ENCODE data around the gene WDR88. TPM values are rescaled to one million over a fixed set of nuclear protein-coding genes. Genes with fewer than 3 reads are reported as not detected.

The WDR88 gene
- total and polyA plus RNA-seq, 4 donors, result 0.08 TPM; not detected in 2

GRCh38 chr19:33093420-33094210 lies 38.3 kb upstream of the WDR88 start:
- no peak for DNase-seq (ENCODE audit: low spot score)
- 95% methylated on average over 11 of the region's 11 CpGs for WGBS
- H3K27ac ChIP-seq (ENCODE audit: low read depth in 1 of 2, low read length in 2 of 2), result no peak overlapping the region

GRCh38 chr19:33094436-33095067 lies 37.4 kb upstream of the WDR88 start:
- no peaks in the 10 kb centered on the region for H3K4me1 ChIP-seq (ENCODE audit: control insufficient read depth in 4 of 4, insufficient read depth in 4 of 4, low read length in 3 of 4)
- peaks cover 10 to 66% (median 41%) of the 10 kb centered on the region in 4 donors for H3K36me3 ChIP-seq (ENCODE audit: control insufficient read depth in 4 of 4, insufficient read depth in 3 of 4, low read depth in 1 of 4, low read length in 3 of 4)
- TF ChIP-seq, protein P1, sequence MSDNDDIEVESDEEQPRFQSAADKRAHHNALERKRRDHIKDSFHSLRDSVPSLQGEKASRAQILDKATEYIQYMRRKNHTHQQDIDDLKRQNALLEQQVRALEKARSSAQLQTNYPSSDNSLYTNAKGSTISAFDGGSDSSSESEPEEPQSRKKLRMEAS (IDR thresholded peaks at IDR 0.05), result no peak
- no peak for TF ChIP-seq RAD21 (IDR thresholded peaks at IDR 0.05)
- TF ChIP-seq JUND (IDR thresholded peaks at IDR 0.05), result no peak
- no peak for TF ChIP-seq ZBTB33 (IDR thresholded peaks at IDR 0.05)
- no peak for TF ChIP-seq FOXA1 (IDR thresholded peaks at IDR 0.05)
- TF ChIP-seq GABPA (IDR thresholded peaks at IDR 0.05 in 1 of 2, conservative IDR thresholded peaks at IDR 0.05 in 1 of 2), result no peak
- no peak for TF ChIP-seq HNF4A (conservative IDR thresholded peaks at IDR 0.05)
- TF ChIP-seq FOXA2 (IDR thresholded peaks at IDR 0.05), result no peak
- TF ChIP-seq SP1 (IDR thresholded peaks at IDR 0.05), result no peak
- no peak for TF ChIP-seq YY1 (IDR thresholded peaks at IDR 0.05)
- no peak for TF ChIP-seq EGR1 (IDR thresholded peaks at IDR 0.05; ENCODE audit: low read depth in 2 of 2)
- no peak for TF ChIP-seq ATF3 (IDR thresholded peaks at IDR 0.05)
- TF ChIP-seq HNF4G (IDR thresholded peaks at IDR 0.05), result no peak
- TF ChIP-seq NR2F2 (IDR thresholded peaks at IDR 0.05), result no peak
- H3K9me3 ChIP-seq (ENCODE audit: control insufficient read depth in 4 of 4, low read length in 3 of 4), result no peaks in the 10 kb centered on the region
- H3K27ac ChIP-seq (ENCODE audit: low read depth in 1 of 2, low read length in 2 of 2), result no peak overlapping the region
- 91% methylated on average over 6 of the region's 6 CpGs for WGBS
- no peak for DNase-seq (ENCODE audit: low spot score)
- H3K27me3 ChIP-seq (ENCODE audit: control insufficient read depth in 4 of 4, insufficient read depth in 4 of 4, low read length in 3 of 4), result no peaks in the 10 kb centered on the region
- H3K9ac ChIP-seq (ENCODE audit: low read depth in 1 of 2, low read length in 2 of 2), result no peak overlapping the region
- no peak overlapping the region for H3K4me3 ChIP-seq (ENCODE audit: low read depth in 1 of 3, low read length in 3 of 3)

More at GRCh38 chr19:33093420-33094210, 38.3 kb upstream of the WDR88 start:
- H3K4me3 ChIP-seq (ENCODE audit: low read depth in 1 of 3, low read length in 3 of 3), result no peak overlapping the region
- TF ChIP-seq RAD21 (IDR thresholded peaks at IDR 0.05) (no peak), NR2F2 (IDR thresholded peaks at IDR 0.05) (no peak), FOXA2 (IDR thresholded peaks at IDR 0.05) (no peak), JUND (IDR thresholded peaks at IDR 0.05) (no peak), RXRA (IDR thresholded peaks at IDR 0.05) (no peak)
- H3K27me3 ChIP-seq (ENCODE audit: control insufficient read depth in 4 of 4, insufficient read depth in 4 of 4, low read length in 3 of 4), result no peaks in the 10 kb centered on the region
- H3K4me1 ChIP-seq (ENCODE audit: control insufficient read depth in 4 of 4, insufficient read depth in 4 of 4, low read length in 3 of 4), result no peaks in the 10 kb centered on the region
- H3K9ac ChIP-seq (ENCODE audit: low read depth in 1 of 2, low read length in 2 of 2), result no peak overlapping the region
- H3K9me3 ChIP-seq (ENCODE audit: control insufficient read depth in 4 of 4, low read length in 3 of 4), result no peaks in the 10 kb centered on the region
- H3K36me3 ChIP-seq (ENCODE audit: control insufficient read depth in 4 of 4, insufficient read depth in 3 of 4, low read depth in 1 of 4, low read length in 3 of 4), result peaks cover 10 to 71% (median 47%) of the 10 kb centered on the region in 4 donors

- peaks cover 12 to 61% (median 35%) of the 10 kb centered on the region in 4 donors for H3K36me3 ChIP-seq (ENCODE audit: control insufficient read depth in 4 of 4, insufficient read depth in 3 of 4, low read depth in 1 of 4, low read length in 3 of 4)
- DNase-seq (ENCODE audit: low spot score), result no peak
- H3K27ac ChIP-seq (ENCODE audit: low read depth in 1 of 2, low read length in 2 of 2), result no peak overlapping the region
- no peaks in the 10 kb centered on the region for H3K9me3 ChIP-seq (ENCODE audit: control insufficient read depth in 4 of 4, low read length in 3 of 4)
- no peak overlapping the region for H3K9ac ChIP-seq (ENCODE audit: low read depth in 1 of 2, low read length in 2 of 2)
- no peak overlapping the region for H3K4me3 ChIP-seq (ENCODE audit: low read depth in 1 of 3, low read length in 3 of 3)
- no peaks in the 10 kb centered on the region for H3K4me1 ChIP-seq (ENCODE audit: control insufficient read depth in 4 of 4, insufficient read depth in 4 of 4, low read length in 3 of 4)
- WGBS, result 91% methylated on average over 4 of the region's 4 CpGs
- H3K27me3 ChIP-seq (ENCODE audit: control insufficient read depth in 4 of 4, insufficient read depth in 4 of 4, low read length in 3 of 4), result no peaks in the 10 kb centered on the region
- no peak for TF ChIP-seq NR2F2 (IDR thresholded peaks at IDR 0.05)
- no peak for TF ChIP-seq SP1 (IDR thresholded peaks at IDR 0.05)
- TF ChIP-seq ATF3 (IDR thresholded peaks at IDR 0.05), result no peak
- TF ChIP-seq ZBTB33 (IDR thresholded peaks at IDR 0.05), result no peak
- TF ChIP-seq EGR1 (IDR thresholded peaks at IDR 0.05; ENCODE audit: low read depth in 2 of 2), result no peak
- no peak for TF ChIP-seq HNF4A (conservative IDR thresholded peaks at IDR 0.05)
- no peak for TF ChIP-seq HNF4G (IDR thresholded peaks at IDR 0.05)
- no peak for TF ChIP-seq RXRA (IDR thresholded peaks at IDR 0.05)
- no peak for TF ChIP-seq GABPA (IDR thresholded peaks at IDR 0.05 in 1 of 2, conservative IDR thresholded peaks at IDR 0.05 in 1 of 2)
- TF ChIP-seq TAF1 (conservative IDR thresholded peaks at IDR 0.05), result no peak
- TF ChIP-seq, protein P1 (IDR thresholded peaks at IDR 0.05), result no peak
- no peak for TF ChIP-seq RAD21 (IDR thresholded peaks at IDR 0.05)
Measured at GRCh38 chr19:33096005-33096404, 35.9 kb upstream of the WDR88 start.
